MM.1S (cell line): Measurements from ENCODE around the gene GALNT4.

Experiments
- DNase-seq: peaks from one replicate; pipeline ENCODE4 v3.0.0-alpha.2; 2015
- H2AFZ ChIP-seq: fragments of 300-600 bp; sonication (generic); 2 replicates; pipeline ENCODE4 v1.6.0; 2016; ENCODE audit warnings: antibody characterized with exemption, low read length
- H3F3A ChIP-seq: fragments of 300-600 bp; sonication (generic); 2 replicates; pipeline ENCODE4 v1.6.1; 2016; ENCODE audit warnings: mild to moderate bottlenecking, antibody characterized with exemption, low read length, moderate library complexity, mixed read lengths; ENCODE audit not compliant: insufficient read depth
- H3K27ac ChIP-seq: fragments of 300-600 bp; sonication (generic); 2 replicates; pipeline ENCODE4 v1.5.1; 2016; ENCODE audit warnings: mild to moderate bottlenecking, low read length
- H3K27me3 ChIP-seq: fragments of 300-600 bp; sonication (generic); replicated peaks from 2 replicates; pipeline ENCODE4 v1.6.0; 2016; ENCODE audit warnings: low read length; ENCODE audit not compliant: insufficient read depth
- H3K36me3 ChIP-seq: fragments of 300-600 bp; sonication (generic); replicated peaks from 2 replicates; pipeline ENCODE4 v1.6.1; 2016; ENCODE audit warnings: mild to moderate bottlenecking, low read length, mixed read lengths; ENCODE audit not compliant: insufficient read depth
- H3K4me1 ChIP-seq: fragments of 300-600 bp; sonication (generic); 2 replicates; pipeline ENCODE4 v1.6.1; 2016; ENCODE audit warnings: low read length, mixed read lengths
- H3K4me2 ChIP-seq: fragments of 300-600 bp; sonication (generic); 2 replicates; pipeline ENCODE4 v1.6.0; 2016; ENCODE audit warnings: low read depth, low read length
- H3K4me3 ChIP-seq: fragments of 300-600 bp; sonication (generic); 2 replicates; pipeline ENCODE4 v1.5.1; 2016; ENCODE audit warnings: low read length, mixed read lengths
- H3K79me2 ChIP-seq: fragments of 300-600 bp; sonication (generic); 2 replicates; pipeline ENCODE4 v1.6.1; 2016; ENCODE audit warnings: mixed run types, low read length, mixed read lengths
- H3K9ac ChIP-seq: fragments of 300-600 bp; sonication (generic); 2 replicates; pipeline ENCODE4 v1.6.1; 2016; ENCODE audit warnings: low read length, mixed read lengths
- H3K9me2 ChIP-seq: fragments of 300-600 bp; sonication (generic); replicated peaks from 2 replicates; pipeline ENCODE4 v1.6.1; 2016; ENCODE audit warnings: mild to moderate bottlenecking, low read length, mixed read lengths; ENCODE audit not compliant: insufficient read depth
- H3K9me3 ChIP-seq: fragments of 300-600 bp; sonication (generic); replicated peaks from 2 replicates; pipeline ENCODE4 v1.6.1; 2016; ENCODE audit warnings: mild to moderate bottlenecking, low read length, mixed read lengths; ENCODE audit not compliant: insufficient read depth
- H4K20me1 ChIP-seq: fragments of 300-600 bp; sonication (generic); 2 replicates; pipeline ENCODE4 v1.6.1; 2016; ENCODE audit warnings: mild to moderate bottlenecking, low read length, moderate library complexity, mixed read lengths; ENCODE audit not compliant: insufficient read depth
- EZH2 ChIP-seq: fragments of 300-600 bp; sonication (generic); optimal IDR thresholded peaks from 2 replicates; pipeline ENCODE3; 2017; ENCODE audit warnings: low read depth, mild to moderate bottlenecking, antibody characterized with exemption, low read length, mixed read lengths
- EZH2phosphoT487 ChIP-seq: fragments of 300-600 bp; sonication (generic); IDR thresholded peaks from 2 replicates; pipeline ENCODE4 v1.6.1; 2018; ENCODE audit warnings: antibody characterized with exemption, low read length
- TF ChIP-seq, protein P1 (sequence below): fragments of 300-600 bp; sonication (generic); IDR thresholded peaks from 2 replicates; pipeline ENCODE4 v1.5.1; 2016; ENCODE audit warnings: antibody characterized with exemption, low read length, mixed read lengths

Gene GALNT4

DNA sequence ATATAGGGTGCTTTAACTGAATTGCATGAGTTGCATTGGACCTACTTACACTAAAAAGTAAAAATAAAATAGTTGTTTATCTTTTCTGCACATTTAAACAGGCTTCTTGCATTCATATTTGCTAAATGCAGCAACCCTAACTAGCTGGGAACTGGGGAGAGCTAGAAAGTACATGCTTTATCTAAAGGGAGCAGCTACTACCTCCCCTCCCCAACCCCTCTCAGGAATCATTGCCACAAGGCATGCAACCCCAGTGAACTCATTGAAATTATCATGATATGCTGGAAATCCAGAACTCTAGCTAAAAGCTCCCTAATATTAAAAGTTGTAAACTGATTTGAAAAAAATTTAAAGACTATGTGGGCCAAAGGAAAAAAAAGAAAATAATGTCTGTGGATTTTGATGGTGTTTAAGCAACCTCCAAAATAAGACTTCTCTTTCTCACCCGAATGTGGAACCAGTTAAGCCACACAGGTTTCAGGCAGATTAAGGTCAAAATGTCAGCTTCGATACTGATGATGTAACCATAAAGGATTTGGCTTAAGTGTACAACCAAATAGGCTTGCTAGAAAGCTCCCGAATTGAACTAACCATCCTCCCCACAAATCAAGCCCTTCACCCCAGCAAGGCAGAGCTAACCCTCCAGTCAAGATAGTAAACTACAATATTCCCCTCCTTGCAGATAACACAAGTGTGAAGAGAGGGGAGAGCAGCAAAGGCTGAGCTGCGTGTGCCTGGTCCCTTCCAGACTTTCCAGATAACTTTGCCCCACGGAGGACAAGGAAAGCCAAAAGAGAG, 15.0 kb upstream of the GALNT4 start:
- no peaks in the 10 kb centered on the region for H3K9me2 ChIP-seq
- H4K20me1 ChIP-seq = no peaks in the 10 kb centered on the region
- no peak overlapping the region for H2AFZ ChIP-seq
- H3K4me3 ChIP-seq = no peak overlapping the region
- no peaks in the 10 kb centered on the region for H3K27me3 ChIP-seq
- H3K9me3 ChIP-seq = no peaks in the 10 kb centered on the region
- H3K4me2 ChIP-seq = no peak overlapping the region
- no peak for DNase-seq
- TF ChIP-seq EZH2 (no peak), EZH2phosphoT487 (no peak)
- TF ChIP-seq, protein P1, sequence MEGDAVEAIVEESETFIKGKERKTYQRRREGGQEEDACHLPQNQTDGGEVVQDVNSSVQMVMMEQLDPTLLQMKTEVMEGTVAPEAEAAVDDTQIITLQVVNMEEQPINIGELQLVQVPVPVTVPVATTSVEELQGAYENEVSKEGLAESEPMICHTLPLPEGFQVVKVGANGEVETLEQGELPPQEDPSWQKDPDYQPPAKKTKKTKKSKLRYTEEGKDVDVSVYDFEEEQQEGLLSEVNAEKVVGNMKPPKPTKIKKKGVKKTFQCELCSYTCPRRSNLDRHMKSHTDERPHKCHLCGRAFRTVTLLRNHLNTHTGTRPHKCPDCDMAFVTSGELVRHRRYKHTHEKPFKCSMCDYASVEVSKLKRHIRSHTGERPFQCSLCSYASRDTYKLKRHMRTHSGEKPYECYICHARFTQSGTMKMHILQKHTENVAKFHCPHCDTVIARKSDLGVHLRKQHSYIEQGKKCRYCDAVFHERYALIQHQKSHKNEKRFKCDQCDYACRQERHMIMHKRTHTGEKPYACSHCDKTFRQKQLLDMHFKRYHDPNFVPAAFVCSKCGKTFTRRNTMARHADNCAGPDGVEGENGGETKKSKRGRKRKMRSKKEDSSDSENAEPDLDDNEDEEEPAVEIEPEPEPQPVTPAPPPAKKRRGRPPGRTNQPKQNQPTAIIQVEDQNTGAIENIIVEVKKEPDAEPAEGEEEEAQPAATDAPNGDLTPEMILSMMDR = no peak
- no peaks in the 10 kb centered on the region for H3K36me3 ChIP-seq
- H3K79me2 ChIP-seq = no peaks in the 10 kb centered on the region
- no peak overlapping the region for H3K9ac ChIP-seq
- H3K27ac ChIP-seq = no peak overlapping the region
- H3K4me1 ChIP-seq = no peaks in the 10 kb centered on the region
- no peaks in the 10 kb centered on the region for H3F3A ChIP-seq

DNA sequence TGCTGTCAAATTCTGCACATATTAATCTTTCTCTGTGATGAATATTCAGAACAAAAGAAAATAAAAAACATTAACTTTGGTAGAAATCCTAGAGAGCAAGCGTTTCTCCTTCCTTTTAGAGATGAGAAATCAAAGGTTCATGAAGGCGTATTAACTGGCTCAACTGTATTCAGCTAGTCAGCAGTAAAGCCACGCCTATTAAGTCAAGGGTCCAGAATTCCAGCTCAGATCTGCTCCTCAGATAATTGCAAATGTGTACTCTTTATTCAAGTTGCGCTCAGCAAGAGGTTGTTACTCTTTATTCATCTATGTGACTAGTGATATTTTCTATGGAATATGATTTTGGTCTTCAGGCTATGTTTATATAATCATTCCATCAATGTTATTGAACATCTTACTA, 14.3 kb upstream of the GALNT4 start:
- Histone ChIP-seq H3K4me3 (no peak overlapping the region), H3K27me3 (no peaks in the 10 kb centered on the region), H3K27ac (no peak overlapping the region), H3F3A (no peaks in the 10 kb centered on the region), H3K4me1 (no peaks in the 10 kb centered on the region), H2AFZ (no peak overlapping the region), H3K36me3 (no peaks in the 10 kb centered on the region), H3K79me2 (no peaks in the 10 kb centered on the region), H4K20me1 (no peaks in the 10 kb centered on the region), H3K9me3 (no peaks in the 10 kb centered on the region), H3K9ac (no peak overlapping the region), H3K4me2 (no peak overlapping the region), H3K9me2 (no peaks in the 10 kb centered on the region)
- no peak for TF ChIP-seq EZH2phosphoT487
- TF ChIP-seq, protein P1 = no peak
- no peak for TF ChIP-seq EZH2
- DNase-seq = no peak

DNA sequence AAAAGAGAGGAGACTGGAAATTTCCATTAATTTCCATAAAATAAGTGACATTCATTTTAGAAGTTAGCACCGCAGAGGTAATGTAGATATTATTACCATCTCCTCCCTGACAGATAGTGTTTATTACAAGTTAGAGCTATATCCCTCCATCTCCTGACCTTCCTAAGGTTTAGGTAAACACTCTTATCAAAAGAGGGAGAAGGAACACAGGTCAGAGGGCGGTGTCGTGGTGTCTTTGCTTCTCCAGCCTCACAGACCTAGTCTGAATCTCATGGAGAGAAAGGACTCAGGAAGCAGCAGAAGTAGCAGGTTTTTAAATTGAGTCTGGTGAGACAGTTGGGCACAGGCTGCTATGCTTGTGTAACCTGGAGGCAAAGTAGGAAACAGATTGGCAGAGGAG, 12.8 kb upstream of the GALNT4 start:
- no peaks in the 10 kb centered on the region for H3K79me2 ChIP-seq
- no peak overlapping the region for H3K4me3 ChIP-seq
- H4K20me1 ChIP-seq = no peaks in the 10 kb centered on the region; the same call in 1 of the 2 replicates

More for the DNA sequence above, 12.8 kb upstream of the GALNT4 start:
- no peak for DNase-seq
- Histone ChIP-seq H3K36me3 (no peaks in the 10 kb centered on the region), H3K9ac (no peak overlapping the region), H3K27me3 (no peaks in the 10 kb centered on the region), H3K9me2 (no peaks in the 10 kb centered on the region), H3K27ac (no peak overlapping the region), H3K9me3 (no peaks in the 10 kb centered on the region), H3K4me2 (no peak overlapping the region), H3F3A (no peaks in the 10 kb centered on the region), H3K4me1 (no peaks in the 10 kb centered on the region), H2AFZ (no peak overlapping the region)
- TF ChIP-seq, protein P1 = no peak
- no peak for TF ChIP-seq EZH2phosphoT487
- TF ChIP-seq EZH2 = no peak
